K562 (cell line): Measurements from ENCODE around the gene RPE. TPM values are rescaled to one million over a fixed set of nuclear protein-coding genes. Genes with fewer than 3 reads are reported as not detected.

Experiments used
- MTA2 ChIP-seq: fragments of 450-650 bp; IDR thresholded peaks from 2 replicates; pipeline ENCODE4 v1.6.1; 2016; ENCODE audit warnings: low read depth
- NCOR1 ChIP-seq: fragments of 450-650 bp; IDR thresholded peaks from 2 replicates; pipeline ENCODE4 v1.6.1; 2016; ENCODE audit warnings: mild to moderate bottlenecking, moderate library complexity
- NFATC3 ChIP-seq: fragments of 450-650 bp; IDR thresholded peaks from 2 replicates; pipeline ENCODE4 v1.6.1; 2017; ENCODE audit warnings: mild to moderate bottlenecking
- RBM17 ChIP-seq: fragments of 200-400 bp; formaldehyde crosslinking; IDR thresholded peaks from 2 replicates; pipeline ENCODE4 v1.6.1; 2017; ENCODE audit warnings: low read depth, mild to moderate bottlenecking, low read length, borderline replicate concordance
- REST ChIP-seq, 2 experiments: fragments of 450-650 bp; formaldehyde crosslinking in 1 of 2; IDR thresholded peaks; 2 replicates each; pipeline versions ENCODE4 v1.4.0 to v1.6.1; 2014 to 2020; ENCODE audit warnings: mild to moderate bottlenecking in 2 of 2, borderline replicate concordance in 1 of 2, low read depth in 1 of 2
- SLC30A9 ChIP-seq: fragments of 250-450 bp; sonication (Bioruptor Pico); IDR thresholded peaks from 2 replicates; pipeline ENCODE4 v1.8.0; 2022; ENCODE audit warnings: mild to moderate bottlenecking, moderate library complexity
- ZBTB26 ChIP-seq: fragments of 450-650 bp; formaldehyde crosslinking; IDR thresholded peaks from 2 replicates; pipeline ENCODE4 v1.4.0; 2022; ENCODE audit warnings: missing genetic modification characterization
- ZNF184 ChIP-seq: sonication (generic); formaldehyde crosslinking; IDR thresholded peaks from 2 replicates; pipeline ENCODE4 v1.5.0; 2020; ENCODE audit warnings: missing genetic modification reagents
- ZNF436 ChIP-seq: fragments of 250-450, 450-650 bp; sonication (Bioruptor Pico); formaldehyde crosslinking; IDR thresholded peaks from 2 replicates; pipeline ENCODE4 v1.7.0; 2020; ENCODE audit warnings: mild to moderate bottlenecking
- polyA plus RNA-seq, 8 experiments: library from polyadenylated mRNA; depleted of rRNA in 4 of 8; stranded (reverse) in 5 of 8; unstranded in 3 of 8; fragments of >200 nt; fragmentation: Nextera tagmentation in 2 of 8; fragmentation: Illumina TruSeq in 1 of 8; extraction: Ambion mirVana in 2 of 8; extraction: Trizol in 1 of 8; gene quantifications; 2 replicates each; pipeline versions ENCODE4 v1.2.1 to v1.2.3, GENCODE V29; 2011 to 2014; ENCODE audit warnings: inconsistent platforms in 1 of 8, missing spikeins in 1 of 8
- total RNA-seq, 7 experiments: library from RNA; depleted of rRNA in 6 of 7; stranded (reverse); fragments of >200 nt in 6 of 7; fragmentation: Illumina TruSeq in 2 of 7; extraction: Trizol in 2 of 7; gene quantifications; 2 replicates each; pipeline versions ENCODE4 v1.2.1 to v1.2.3, GENCODE V29; 2011 to 2021; ENCODE audit warnings: low replicate concordance in 1 of 7

Gene RPE
- total and polyA plus RNA-seq, 9 of the 15 experiments (the other 6 are each of a cell fraction or from before 2014, with no cell fraction given), result 33.5 to 65.3 (median 50.4) TPM

GRCh38 chr2:209988010-209988409 is 14.4 kb upstream of the RPE start (continued):
- TF ChIP-seq REST (IDR thresholded peaks at IDR 0.05; ENCODE audit: borderline replicate concordance) (no peak), REST (CRISPR knock-in tag; IDR thresholded peaks at IDR 0.05; ENCODE audit: low read depth) (no peak), SLC30A9 (CRISPR knock-in tag) (no peak), ZBTB26 (CRISPR knock-in tag) (no peak), NCOR1 (peak; percentile 58), ZNF184 (no peak), ZNF436 (no peak), NFATC3 (no peak), MTA2 (peak; percentile 53), RBM17 (no peak)
